Esophagus muscularis mucosa (tissue), 4 donors: ENCODE results near the gene HEYL. TPM values are rescaled to one million over a fixed set of nuclear protein-coding genes. Genes with fewer than 3 reads are reported as not detected.

Experiments
- DNase-seq: peaks from one replicate; pipeline ENCODE4 v3.0.0-alpha.2; 2017; ENCODE audit errors: extremely low spot score
- H3K27ac ChIP-seq, 4 donors: fragments of 200-600 bp; sonication (generic); replicated peaks in 1 of 4; 1 replicate in 3 of 4; 2 replicates in 1 of 4; pipeline ENCODE4 v1.5.1; 2016 to 2019; ENCODE audit warnings: mild to moderate bottlenecking in 1 of 4
- H3K27me3 ChIP-seq, 4 donors: fragments of 200-600 bp; sonication (generic); one replicate each; pipeline versions ENCODE4 v1.5.1 to v1.6.0; 2016 to 2019
- H3K36me3 ChIP-seq, 4 donors: fragments of 200-600 bp; sonication (generic); one replicate each; pipeline ENCODE4 v1.5.1; 2016 to 2019
- H3K4me1 ChIP-seq, 4 donors: fragments of 200-600 bp; sonication (generic); one replicate each; pipeline ENCODE4 v1.5.1; 2016 to 2019
- H3K4me3 ChIP-seq, 4 donors: fragments of 200-600 bp; sonication (generic); 1 replicate in 2 of 4; 2 replicates in 2 of 4; pipeline ENCODE4 v1.5.1; 2016 to 2019; ENCODE audit warnings: mild to moderate bottlenecking in 4 of 4, moderate library complexity in 1 of 4
- H3K9me3 ChIP-seq, 4 donors: fragments of 200-600 bp; sonication (generic); 1 replicate in 3 of 4; 2 replicates in 1 of 4; pipeline ENCODE4 v1.5.1; 2016 to 2019
- EP300 ChIP-seq: sonication (generic); formaldehyde crosslinking; IDR thresholded peaks from one replicate; pipeline ENCODE4 v1.6.1; 2017; ENCODE audit warnings: antibody characterized with exemption
- POLR2A ChIP-seq: fragments of 450-650 bp; IDR thresholded peaks from one replicate; pipeline ENCODE4 v1.6.1; 2017; ENCODE audit warnings: antibody characterized with exemption, moderate library complexity, mild to moderate bottlenecking, low read depth
- POLR2AphosphoS5 ChIP-seq, 2 donors: sonication (generic); formaldehyde crosslinking; IDR thresholded peaks; one replicate each; pipeline ENCODE4 v1.6.1; 2017; ENCODE audit warnings: antibody characterized with exemption in 2 of 2
- WGBS: methylation state at CpG from one replicate; pipeline ENCODE4 v1.1.5; 2018; 5-methylcytosine and 5-hydroxymethylcytosine counted together
- intact Hi-C: fragments of 100-400 bp; cut with DNase I; formaldehyde crosslinking; loops from one replicate; pipeline ENCODE4 v1.15.1; 2023
- total RNA-seq, 4 donors: library from RNA; depleted of rRNA; stranded (reverse); fragments of >200 nt; gene quantifications; one replicate each; pipeline versions ENCODE4 v1.1.0 to v1.2.1, GENCODE V29; 2016
- TF ChIP-seq, protein P1 (sequence below), 3 experiments: fragments of 200-600 bp in 2 of 3; fragments of 450-650 bp in 1 of 3; sonication (generic) in 2 of 3; IDR thresholded peaks; one replicate each; pipeline ENCODE4 v1.5.1; 2017 to 2019; ENCODE audit warnings: antibody characterized with exemption in 3 of 3, mild to moderate bottlenecking in 2 of 3, moderate library complexity in 1 of 3

HEYL gene
- total RNA-seq, 4 donors from 2014 or later: 5.6 to 8.8 (median 8.4) TPM

DNA sequence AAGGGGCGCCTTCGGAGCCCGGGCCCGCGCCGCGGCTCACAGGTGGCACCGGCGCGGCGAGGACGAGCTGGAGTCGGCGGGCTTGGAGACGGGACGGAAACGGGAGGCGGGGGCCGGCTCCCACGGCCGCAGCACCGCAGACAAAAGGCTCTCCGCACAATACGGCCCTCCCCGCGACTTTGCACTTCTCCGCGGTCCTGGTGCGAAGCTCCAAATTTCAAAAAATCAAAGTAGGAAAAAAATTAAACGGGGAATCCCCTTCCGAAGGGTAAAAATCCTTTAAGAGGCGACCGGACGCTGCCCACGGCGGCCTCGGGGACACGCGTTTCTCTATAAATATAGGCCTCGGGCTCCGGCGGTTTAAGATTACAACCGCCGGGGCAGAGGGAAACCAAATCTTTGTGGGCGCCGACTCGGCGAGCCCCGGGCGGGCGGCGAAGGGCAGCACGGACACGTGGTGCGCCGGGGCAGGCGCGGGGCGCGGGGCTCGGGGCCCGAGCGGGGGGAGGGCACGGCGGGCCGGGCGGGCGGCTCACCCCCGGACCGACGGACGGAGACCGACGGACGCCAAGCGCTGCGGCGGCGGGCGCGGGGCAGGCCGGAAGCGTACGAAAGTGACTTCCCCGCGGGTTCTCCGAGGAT lies 63.3 kb downstream of the HEYL start:
- intact Hi-C loops: no loop called here
- WGBS: under 1% methylated on average over 68 of the region's 87 CpGs
- no peak for DNase-seq
- peak overlapping the region; percentile 90 to 92 (median 91) for H3K27ac ChIP-seq
- TF ChIP-seq, protein P1, sequence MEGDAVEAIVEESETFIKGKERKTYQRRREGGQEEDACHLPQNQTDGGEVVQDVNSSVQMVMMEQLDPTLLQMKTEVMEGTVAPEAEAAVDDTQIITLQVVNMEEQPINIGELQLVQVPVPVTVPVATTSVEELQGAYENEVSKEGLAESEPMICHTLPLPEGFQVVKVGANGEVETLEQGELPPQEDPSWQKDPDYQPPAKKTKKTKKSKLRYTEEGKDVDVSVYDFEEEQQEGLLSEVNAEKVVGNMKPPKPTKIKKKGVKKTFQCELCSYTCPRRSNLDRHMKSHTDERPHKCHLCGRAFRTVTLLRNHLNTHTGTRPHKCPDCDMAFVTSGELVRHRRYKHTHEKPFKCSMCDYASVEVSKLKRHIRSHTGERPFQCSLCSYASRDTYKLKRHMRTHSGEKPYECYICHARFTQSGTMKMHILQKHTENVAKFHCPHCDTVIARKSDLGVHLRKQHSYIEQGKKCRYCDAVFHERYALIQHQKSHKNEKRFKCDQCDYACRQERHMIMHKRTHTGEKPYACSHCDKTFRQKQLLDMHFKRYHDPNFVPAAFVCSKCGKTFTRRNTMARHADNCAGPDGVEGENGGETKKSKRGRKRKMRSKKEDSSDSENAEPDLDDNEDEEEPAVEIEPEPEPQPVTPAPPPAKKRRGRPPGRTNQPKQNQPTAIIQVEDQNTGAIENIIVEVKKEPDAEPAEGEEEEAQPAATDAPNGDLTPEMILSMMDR (IDR thresholded peaks at IDR 0.05): no peak
- TF ChIP-seq EP300 (no peak), POLR2AphosphoS5 (IDR thresholded peaks at IDR 0.05) (no peak), POLR2A (no peak)
- peak overlapping the region; percentile 79 to 90 (median 84) for H3K4me3 ChIP-seq
- H3K27me3 ChIP-seq: no peaks in the 10 kb centered on the region
- peaks cover 30 to 48% (median 35%) of the 10 kb centered on the region in 4 donors for H3K4me1 ChIP-seq
- peaks cover 15 to 29% (median 22%) of the 10 kb centered on the region in 4 donors for H3K36me3 ChIP-seq
- H3K9me3 ChIP-seq: no peaks in the 10 kb centered on the region

DNA sequence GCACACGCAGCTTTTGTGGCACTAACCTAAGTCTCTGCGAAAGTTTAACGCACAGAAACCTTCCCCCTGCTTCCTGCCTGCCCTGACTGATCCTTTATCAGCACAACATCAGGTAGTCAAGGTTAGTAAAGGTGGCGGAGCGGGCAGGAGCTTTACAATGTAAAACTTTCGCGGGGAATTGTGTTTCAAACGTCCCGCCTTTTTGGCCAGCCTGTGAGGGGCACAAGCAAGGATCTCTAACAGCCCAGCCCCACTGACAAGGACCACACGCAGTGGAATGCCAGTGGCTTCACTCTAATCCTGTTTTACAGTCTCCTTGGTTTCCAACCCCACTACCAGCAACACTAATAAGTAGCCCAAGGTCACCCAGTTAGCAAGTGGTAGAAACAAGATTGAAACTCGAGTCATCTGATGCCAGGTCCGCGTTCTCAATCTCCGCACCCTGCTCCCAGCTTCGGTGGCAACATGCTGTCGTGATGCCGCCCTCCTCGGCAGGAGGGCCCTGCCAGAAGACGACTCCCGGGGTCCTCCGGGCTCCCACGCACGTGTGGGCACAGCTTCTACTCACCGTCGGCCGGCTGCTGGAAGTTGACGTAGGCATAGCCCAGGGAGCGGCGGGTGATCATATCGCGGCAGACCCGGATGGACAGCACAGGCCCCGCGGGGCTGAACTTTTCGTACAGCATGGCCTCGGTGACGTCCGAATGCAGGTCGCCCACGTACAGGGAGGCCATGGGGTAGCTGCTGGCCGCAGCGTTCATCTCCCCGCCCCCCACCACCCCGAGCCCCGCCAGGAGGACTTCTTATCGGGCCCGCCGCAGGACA lies 64.0 kb downstream of the HEYL start:
- 6% methylated on average over 10 of the region's 48 CpGs for WGBS
- no peaks in the 10 kb centered on the region for H3K9me3 ChIP-seq
- H3K4me3 ChIP-seq: peak overlapping the region; percentile 79 to 90 (median 84)
- intact Hi-C loops: no loop called here
- no peak for DNase-seq
- peaks cover 23 to 36% (median 30%) of the 10 kb centered on the region in 4 donors for H3K36me3 ChIP-seq
- H3K4me1 ChIP-seq: peaks cover 30 to 48% (median 35%) of the 10 kb centered on the region in 4 donors
- H3K27me3 ChIP-seq: no peaks in the 10 kb centered on the region
- H3K27ac ChIP-seq: peak overlapping the region; percentile 90 to 92 (median 91)
- peak; percentile 45 to 46 for TF ChIP-seq POLR2AphosphoS5 (IDR thresholded peaks at IDR 0.05)
- TF ChIP-seq EP300: no peak

DNA sequence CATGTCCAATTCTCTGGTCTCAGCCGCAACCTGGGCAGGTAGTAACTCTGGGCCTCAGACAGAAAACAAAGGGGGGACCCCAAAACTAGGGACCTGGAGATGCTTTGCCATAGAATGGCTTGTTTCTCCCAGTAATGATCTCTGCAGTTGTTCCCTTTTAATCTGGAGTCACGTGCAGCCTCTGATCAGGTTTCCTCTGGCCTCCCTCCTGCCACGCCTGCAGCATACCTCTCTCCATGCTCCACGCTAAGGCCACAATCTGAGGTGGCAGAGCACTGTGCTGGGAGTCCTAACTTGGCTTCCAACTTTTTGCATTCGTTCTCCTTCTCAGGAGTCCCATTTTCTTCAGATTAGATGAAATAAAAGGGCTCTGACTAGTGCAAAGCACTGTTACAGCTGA lies 64.8 kb downstream of the HEYL start:
- 22% methylated on average over 4 of the region's 5 CpGs for WGBS
- Histone ChIP-seq H3K27me3 (no peaks in the 10 kb centered on the region), H3K36me3 (peaks cover 29 to 44% (median 37%) of the 10 kb centered on the region in 4 donors), H3K27ac (peak overlapping the region; percentile 90 to 92 (median 91)), H3K4me3 (peak overlapping the region; percentile 79 to 90 (median 84)), H3K4me1 (peaks cover 30 to 48% (median 35%) of the 10 kb centered on the region in 4 donors), H3K9me3 (no peaks in the 10 kb centered on the region)
- no peak for DNase-seq
- TF ChIP-seq EP300: no peak
- intact Hi-C loops: no loop called here

Other genes with a start within 250 kb of the HEYL start
- 1 to 10 TPM in 3 of 4 donors, under 1 TPM in 1; 0.99 to 3.0 (median 2.2) TPM for gene BMP8A, start 148.0 kb downstream of the HEYL start, total RNA-seq
- 100 to 1,000 TPM in 3 of 4 donors, 10 to 100 TPM in 1; 91.8 to 158 (median 147) TPM for gene PABPC4, start 62.9 kb downstream of the HEYL start, total RNA-seq
- under 1 TPM in 1 of 4 donors, not detected in 3; 0.26 TPM for gene NT5C1A, start 32.5 kb upstream of the HEYL start, total RNA-seq
- gene HPCAL4, start 51.8 kb upstream of the HEYL start, total RNA-seq: under 1 TPM in 2 of 4 donors, not detected in 2; 0.13 to 0.33 TPM
- 10 to 100 TPM; 30.3 to 42.0 (median 37.9) TPM for gene PPIE, start 99.2 kb upstream of the HEYL start, total RNA-seq
- gene OXCT2, start 131.7 kb upstream of the HEYL start, total RNA-seq: 1 to 10 TPM in 1 of 4 donors, under 1 TPM in 3; 0.65 to 1.4 (median 0.83) TPM
- 1 to 10 TPM in 3 of 4 donors, under 1 TPM in 1; 0.83 to 4.6 (median 2.3) TPM for gene BMP8B, start 149.2 kb upstream of the HEYL start, total RNA-seq
- 10 to 100 TPM; 13.3 to 24.1 (median 16.5) TPM for gene TRIT1, start 243.9 kb upstream of the HEYL start, total RNA-seq